SK-N-SH (cell line): ENCODE results near the gene FCHSD2. TPM values are rescaled to one million over a fixed set of nuclear protein-coding genes. Genes with fewer than 3 reads are reported as not detected.

ENCODE experiments used
- CTCF ChIA-PET: fragments of 300-600, 350-600 bp; formaldehyde crosslinking; extraction: SDS; loops from one replicate; lab custom pipeline; 2021; lab: Yijun Ruan, JAX
- POLR2A ChIA-PET: fragments of 350-600 bp; sonication (Branson Sonifier 250); formaldehyde crosslinking; extraction: SDS; loops from one replicate; lab custom pipeline; 2020; ENCODE audit warnings: antibody characterized with exemption, inconsistent platforms; lab: Yijun Ruan, JAX
- DNase-seq: peaks from one replicate; pipeline ENCODE4 v3.0.0; 2012
- H2AFZ ChIP-seq: fragments of 200-600 bp; sonication (generic); 2 replicates; pipeline ENCODE4 v1.8.1; 2016; ENCODE audit warnings: antibody characterized with exemption, mild to moderate bottlenecking, low read depth
- H3F3A ChIP-seq: fragments of 200-600 bp; sonication (generic); replicated peaks from 2 replicates; pipeline ENCODE3; 2016; ENCODE audit warnings: antibody characterized with exemption, mild to moderate bottlenecking; ENCODE audit not compliant: insufficient read depth
- H3K27ac ChIP-seq, 2 experiments: fragments of 200-500 bp in 1 of 2; fragments of 200-600 bp in 1 of 2; sonication (Bioruptor generic) in 1 of 2; sonication (generic), shearing (Covaris generic) in 1 of 2; 2 replicates each; pipeline versions ENCODE4 v1.5.1 to v1.6.1; 2014 to 2016; ENCODE audit warnings: low read depth in 2 of 2, inconsistent platforms in 1 of 2, low read length in 1 of 2, mild to moderate bottlenecking in 1 of 2, mixed read lengths in 1 of 2
- H3K27me3 ChIP-seq: fragments of 200-600 bp; sonication (generic), shearing (Covaris generic); 2 replicates; pipeline ENCODE4 v1.6.1; 2016; ENCODE audit warnings: mixed run types; ENCODE audit not compliant: insufficient read depth
- H3K36me3 ChIP-seq, 2 experiments: fragments of 200-500 bp in 1 of 2; fragments of 200-600 bp in 1 of 2; sonication (Bioruptor generic) in 1 of 2; sonication (generic) in 1 of 2; replicated peaks in 1 of 2; 2 replicates each; pipeline versions ENCODE3 to v1.5.1; 2014 to 2016; ENCODE audit warnings: low read length in 1 of 2, mild to moderate bottlenecking in 1 of 2; ENCODE audit not compliant: insufficient read depth in 2 of 2, control insufficient read depth in 1 of 2
- H3K4me1 ChIP-seq, 2 experiments: fragments of 200-500 bp in 1 of 2; fragments of 200-600 bp in 1 of 2; sonication (Bioruptor generic) in 1 of 2; sonication (generic), shearing (Covaris generic) in 1 of 2; 2 replicates each; pipeline versions ENCODE4 v1.5.1 to v1.6.1; 2014 to 2016; ENCODE audit warnings: low read depth in 1 of 2, low read length in 1 of 2, mixed run types in 1 of 2; ENCODE audit not compliant: insufficient read depth in 2 of 2, control insufficient read depth in 1 of 2
- H3K4me2 ChIP-seq: fragments of 200-600 bp; sonication (generic), shearing (Covaris generic); 2 replicates; pipeline ENCODE4 v1.6.1; 2017; ENCODE audit warnings: mixed run types
- H3K4me3 ChIP-seq, 2 experiments: fragments of 200-500 bp in 1 of 2; fragments of 200-600 bp in 1 of 2; sonication (Bioruptor generic) in 1 of 2; sonication (generic), shearing (Covaris generic) in 1 of 2; 2 replicates each; pipeline versions ENCODE4 v1.5.1 to v1.8.1; 2014 to 2016; ENCODE audit warnings: low read depth in 2 of 2, inconsistent platforms in 1 of 2, low read length in 1 of 2, mild to moderate bottlenecking in 1 of 2, mixed read lengths in 1 of 2, moderate library complexity in 1 of 2
- H3K79me2 ChIP-seq: fragments of 200-600 bp; sonication (generic); 2 replicates; pipeline ENCODE4 v1.8.1; 2017; ENCODE audit warnings: mild to moderate bottlenecking; ENCODE audit not compliant: insufficient read depth
- H3K9ac ChIP-seq: fragments of 200-600 bp; sonication (generic); 2 replicates; pipeline ENCODE4 v1.6.1; 2017; ENCODE audit warnings: mixed run types
- H3K9me2 ChIP-seq: fragments of 200-600 bp; sonication (generic); 2 replicates; pipeline ENCODE4 v1.6.1; 2017; ENCODE audit warnings: mixed run types
- H3K9me3 ChIP-seq: fragments of 200-600 bp; sonication (generic); 2 replicates; pipeline ENCODE4 v1.6.1; 2017; ENCODE audit warnings: mixed run types, mild to moderate bottlenecking, moderate library complexity
- H4K20me1 ChIP-seq: fragments of 200-600 bp; sonication (generic); 2 replicates; pipeline ENCODE4 v1.6.1; 2017; ENCODE audit warnings: mild to moderate bottlenecking, mixed run types; ENCODE audit not compliant: insufficient read depth
- CHD2 ChIP-seq: fragments of 150-350 bp; IDR thresholded peaks from 2 replicates; pipeline ENCODE4 v1.6.1; 2018; ENCODE audit warnings: low read length; ENCODE audit not compliant: partially characterized antibody
- ELF1 ChIP-seq: IDR thresholded peaks from 2 replicates; pipeline ENCODE4 v1.4.0; 2012
- EP300 ChIP-seq, 2 experiments: IDR thresholded peaks; 2 replicates each; pipeline versions ENCODE4 v1.4.0 to v1.6.1; 2012; ENCODE audit warnings: borderline replicate concordance in 1 of 2, low read depth in 1 of 2, low read length in 1 of 2
- FOSL2 ChIP-seq: IDR thresholded peaks from 2 replicates; pipeline ENCODE4 v1.4.0; 2012; ENCODE audit warnings: low read depth, mild to moderate bottlenecking, moderate library complexity, borderline replicate concordance
- GABPA ChIP-seq: IDR thresholded peaks from 2 replicates; pipeline ENCODE4 v1.4.0; 2012; ENCODE audit warnings: low read depth, mild to moderate bottlenecking
- GATA2 ChIP-seq: sonication (generic); formaldehyde crosslinking; IDR thresholded peaks from 2 replicates; pipeline ENCODE4 v1.5.0; 2020; ENCODE audit warnings: mild to moderate bottlenecking, missing genetic modification reagents
- IRF3 ChIP-seq: fragments of 150-350 bp; IDR thresholded peaks from 2 replicates; pipeline ENCODE4 v1.6.1; 2016; ENCODE audit warnings: mild to moderate bottlenecking, low read depth, low read length
- MXI1 ChIP-seq: IDR thresholded peaks from 2 replicates; pipeline ENCODE4 v1.6.1; 2012; ENCODE audit warnings: mild to moderate bottlenecking, low read depth, low read length, improper control_type of control experiment
- NFIC ChIP-seq: IDR thresholded peaks from 2 replicates; pipeline ENCODE4 v1.4.0; 2012; ENCODE audit warnings: borderline replicate concordance
- RAD21 ChIP-seq: IDR thresholded peaks from 2 replicates; pipeline ENCODE4 v1.6.1; 2012; ENCODE audit warnings: mild to moderate bottlenecking, low read length
- REST ChIP-seq: IDR thresholded peaks from 2 replicates; pipeline ENCODE4 v1.6.1; 2012; ENCODE audit warnings: mild to moderate bottlenecking, low read depth, low read length, moderate library complexity
- SIN3A ChIP-seq: IDR thresholded peaks from 2 replicates; pipeline ENCODE4 v1.6.1; 2012; ENCODE audit warnings: low read depth, mild to moderate bottlenecking, low read length, moderate library complexity, borderline replicate concordance
- TAF1 ChIP-seq: IDR thresholded peaks from 2 replicates; pipeline ENCODE4 v1.6.1; 2012; ENCODE audit warnings: low read depth, mild to moderate bottlenecking, low read length, moderate library complexity, borderline replicate concordance
- TCF12 ChIP-seq: IDR thresholded peaks from 2 replicates; pipeline ENCODE4 v1.4.0; 2012
- TEAD4 ChIP-seq: IDR thresholded peaks from 2 replicates; pipeline ENCODE4 v1.4.0; 2012; ENCODE audit warnings: mild to moderate bottlenecking, borderline replicate concordance; ENCODE audit not compliant: insufficient read depth
- USF1 ChIP-seq: IDR thresholded peaks from 2 replicates; pipeline ENCODE4 v1.4.0; 2012; ENCODE audit warnings: low read depth, borderline replicate concordance
- YY1 ChIP-seq: IDR thresholded peaks from 2 replicates; pipeline ENCODE4 v1.4.0; 2012; ENCODE audit warnings: low read depth, mild to moderate bottlenecking
- WGBS: methylation state at CpG from one replicate; pipeline ENCODE4 v1.1.6; 2017; ENCODE audit warnings: low lambda C conversion rate; 5-methylcytosine and 5-hydroxymethylcytosine counted together
- polyA plus RNA-seq, 3 experiments: library from polyadenylated mRNA; depleted of rRNA; stranded (reverse); fragments of >200 nt; gene quantifications; 2 replicates each; pipeline ENCODE4 v1.2.3, GENCODE V29; 2012
- TF ChIP-seq, protein P1 (sequence below): IDR thresholded peaks from 2 replicates; pipeline ENCODE4 v1.4.0; 2012; ENCODE audit warnings: low read depth, borderline replicate concordance
- TF ChIP-seq, protein P2 (sequence below): fragments of 150-350 bp; IDR thresholded peaks from 2 replicates; pipeline ENCODE4 v1.6.1; 2017; ENCODE audit warnings: antibody characterized with exemption, low read length, low read depth, borderline replicate concordance

Gene FCHSD2
- polyA plus RNA-seq, 1 of the 3 experiments (the other 2 are of a cell fraction): 10.4 TPM

- TF ChIP-seq, protein P1, sequence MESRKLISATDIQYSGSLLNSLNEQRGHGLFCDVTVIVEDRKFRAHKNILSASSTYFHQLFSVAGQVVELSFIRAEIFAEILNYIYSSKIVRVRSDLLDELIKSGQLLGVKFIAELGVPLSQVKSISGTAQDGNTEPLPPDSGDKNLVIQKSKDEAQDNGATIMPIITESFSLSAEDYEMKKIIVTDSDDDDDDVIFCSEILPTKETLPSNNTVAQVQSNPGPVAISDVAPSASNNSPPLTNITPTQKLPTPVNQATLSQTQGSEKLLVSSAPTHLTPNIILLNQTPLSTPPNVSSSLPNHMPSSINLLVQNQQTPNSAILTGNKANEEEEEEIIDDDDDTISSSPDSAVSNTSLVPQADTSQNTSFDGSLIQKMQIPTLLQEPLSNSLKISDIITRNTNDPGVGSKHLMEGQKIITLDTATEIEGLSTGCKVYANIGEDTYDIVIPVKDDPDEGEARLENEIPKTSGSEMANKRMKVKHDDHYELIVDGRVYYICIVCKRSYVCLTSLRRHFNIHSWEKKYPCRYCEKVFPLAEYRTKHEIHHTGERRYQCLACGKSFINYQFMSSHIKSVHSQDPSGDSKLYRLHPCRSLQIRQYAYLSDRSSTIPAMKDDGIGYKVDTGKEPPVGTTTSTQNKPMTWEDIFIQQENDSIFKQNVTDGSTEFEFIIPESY: no peak
- TF ChIP-seq NFIC (no peak), ELF1 (no peak), TCF12 (no peak), RAD21 (no peak), FOSL2 (no peak)
- TF ChIP-seq, all 33 proteins: peak for 0
These were observed 33.5 kb upstream of the FCHSD2 start (continued) for GRCh38 chr11:73175551-73176144.

DNA sequence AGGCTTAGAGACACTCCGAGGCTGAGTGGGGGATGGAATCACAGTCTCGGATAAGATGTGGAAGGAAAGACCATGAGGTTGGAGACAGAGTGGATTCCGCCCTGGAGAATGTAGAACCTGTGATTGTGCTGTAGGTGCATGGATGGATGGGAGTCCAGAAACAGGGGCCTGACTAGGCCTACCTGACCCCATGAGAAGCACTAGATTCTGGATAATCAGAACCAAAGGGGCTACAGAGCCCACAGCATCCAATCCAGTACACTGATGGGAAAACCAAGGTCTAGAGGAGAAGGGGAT, 32.3 kb upstream of the FCHSD2 start:
- Histone ChIP-seq H2AFZ (no peak overlapping the region), H3K27ac (no peak overlapping the region), H3K79me2 (no peaks in the 10 kb centered on the region), H3K27me3 (no peaks in the 10 kb centered on the region; the same call in 1 of the 2 replicates), H3F3A (no peaks in the 10 kb centered on the region), H3K9me3 (no peaks in the 10 kb centered on the region), H3K9me2 (no peaks in the 10 kb centered on the region), H3K4me1 (peaks cover 5 to 10% of the 10 kb centered on the region in 2 experiments; a peak in 2 of 4 replicates), H3K4me2 (no peak overlapping the region), H3K9ac (no peak overlapping the region), H3K4me3 (no peak overlapping the region), H4K20me1 (no peaks in the 10 kb centered on the region), H3K36me3 (no peaks in the 10 kb centered on the region)
- DNase-seq: no peak
- CTCF ChIA-PET: interaction anchor here (1.8 to 7.9 kb wide), 2 partner anchors 115 to 342 kb away, joined by 9 to 70 read pairs; no protein-coding TSS in a partner anchor
- WGBS: 92% methylated on average over 3 of the region's 3 CpGs
- POLR2A ChIA-PET: no interaction called here
- TF ChIP-seq USF1 (no peak), YY1 (no peak), TEAD4 (no peak), TCF12 (no peak), RAD21 (no peak), SIN3A (no peak), GATA2 (CRISPR knock-in tag) (no peak), EP300 (IDR thresholded peaks at IDR 0.05; ENCODE audit: borderline replicate concordance in 1 of 2, low read depth in 1 of 2, low read length in 1 of 2) (no peak), IRF3 (no peak), CHD2 (no peak), NFIC (no peak), TAF1 (no peak), GABPA (no peak), REST (no peak), MXI1 (no peak)
- TF ChIP-seq, protein P2, sequence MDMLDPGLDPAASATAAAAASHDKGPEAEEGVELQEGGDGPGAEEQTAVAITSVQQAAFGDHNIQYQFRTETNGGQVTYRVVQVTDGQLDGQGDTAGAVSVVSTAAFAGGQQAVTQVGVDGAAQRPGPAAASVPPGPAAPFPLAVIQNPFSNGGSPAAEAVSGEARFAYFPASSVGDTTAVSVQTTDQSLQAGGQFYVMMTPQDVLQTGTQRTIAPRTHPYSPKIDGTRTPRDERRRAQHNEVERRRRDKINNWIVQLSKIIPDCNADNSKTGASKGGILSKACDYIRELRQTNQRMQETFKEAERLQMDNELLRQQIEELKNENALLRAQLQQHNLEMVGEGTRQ: no peak
- TF ChIP-seq, protein P1: no peak
